ENCODE data around the gene TMEM151A. TPM values are rescaled to one million over a fixed set of nuclear protein-coding genes. Genes with fewer than 3 reads are reported as not detected.
A peak's percentile ranks its signal among the peaks of the same experiment; 100 is the strongest.

TMEM151A gene
- total RNA-seq, 1 experiment from 2014 or later, result not detected

DNA sequence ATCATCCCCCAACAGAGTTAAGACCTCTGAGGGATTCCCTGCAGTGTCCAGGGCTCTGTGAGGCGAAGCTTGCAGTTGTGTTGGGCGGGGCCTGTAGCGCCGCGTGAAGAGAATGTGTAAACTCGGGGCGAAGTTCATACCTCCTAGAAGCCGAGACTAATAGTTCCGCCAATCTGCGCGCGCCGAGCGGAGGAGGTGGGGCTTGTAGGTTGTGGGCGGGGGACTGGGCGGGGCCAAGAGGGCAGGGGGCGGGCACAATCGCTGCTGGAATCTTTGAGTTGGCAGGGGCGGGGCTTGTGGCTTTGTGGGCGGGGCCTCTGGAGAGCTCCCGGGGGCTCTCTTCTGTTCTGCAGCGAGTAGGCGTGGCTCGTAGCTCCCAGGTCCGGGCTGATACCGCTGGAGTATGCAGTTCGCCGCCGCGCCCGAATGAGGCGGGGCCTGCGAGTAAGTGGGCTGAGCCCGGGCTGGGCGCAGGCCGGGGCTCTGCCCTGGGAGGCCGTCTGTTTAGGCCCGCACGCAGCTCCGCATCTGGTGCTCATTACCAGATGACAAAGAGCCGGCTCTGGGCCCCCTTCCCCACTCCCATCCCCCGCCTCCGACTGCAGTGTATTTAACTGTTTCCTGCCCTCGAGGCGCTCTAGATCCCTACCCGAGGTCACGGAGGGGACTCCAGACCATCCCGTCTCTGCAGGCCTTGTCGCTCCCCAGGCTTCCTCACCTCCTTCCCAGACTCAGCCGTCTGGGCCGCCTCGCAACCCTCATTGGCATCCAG lies 21.0 kb downstream of the TMEM151A start:
- peak overlapping the region; percentile 87 for H3K4me2 ChIP-seq (ENCODE audit: low read length)
- no peaks in the 10 kb centered on the region for H3K79me2 ChIP-seq (ENCODE audit: low read length)
- ATAC-seq (peak; percentile 88), DNase-seq (peak; percentile 99)
- H3K36me3 ChIP-seq (ENCODE audit: low read depth, low read length), result no peaks in the 10 kb centered on the region
- POLR2A ChIA-PET (ENCODE audit: unreplicated experiment), result interaction anchor here (0.5 to 1.4 kb wide), 9 partner anchors 14 to 1302 kb away, joined by 4 to 24 read pairs (median 9); partner anchors contain the start of genes B4GAT1, RIN1 and YIF1A
- H3F3A ChIP-seq (ENCODE audit: low read length, unreplicated experiment), result no peaks in the 10 kb centered on the region
- H3K9me2 ChIP-seq (replicated peaks; ENCODE audit: low read length), result no peaks in the 10 kb centered on the region
- no peaks in the 10 kb centered on the region for H3K27me3 ChIP-seq (ENCODE audit: low read length)
- H4K20me1 ChIP-seq (ENCODE audit: low read length), result no peaks in the 10 kb centered on the region
- peak overlapping the region; percentile 36; the same call in 1 of the 2 replicates for H3K9ac ChIP-seq (ENCODE audit: low read length)
- BruUV-seq (replicated peaks), result TSS peak; percentile 50
- peak overlapping the region; percentile 30; the same call in 1 of the 2 replicates for H3K27ac ChIP-seq (ENCODE audit: low read length)
- intact Hi-C loops (cut with micrococcal nuclease), result loop anchor here (1.0 kb wide), 2 partner anchors 16 to 74 kb away; no protein-coding TSS in a partner anchor
- H2AFZ ChIP-seq (ENCODE audit: low read length), result peak overlapping the region; percentile 85
- peak overlapping the region; percentile 77 for H3K4me3 ChIP-seq (ENCODE audit: low read length)
- CTCF ChIA-PET, result interaction anchor here (0.5 to 2.3 kb wide), 13 partner anchors 9 to 453 kb away, joined by 3 to 22 read pairs (median 6); partner anchors contain the start of genes RIN1 and YIF1A
- H3K4me1 ChIP-seq (ENCODE audit: insufficient read depth, low read length), result peaks cover 5% of the 10 kb centered on the region
- TF ChIP-seq EZH2phosphoT487 (IDR thresholded peaks at IDR 0.05; ENCODE audit: borderline replicate concordance, low read length) (no peak), EZH2 (IDR thresholded peaks at IDR 0.05; ENCODE audit: low read length, unreplicated experiment) (no peak)
- TF ChIP-seq, protein P1, sequence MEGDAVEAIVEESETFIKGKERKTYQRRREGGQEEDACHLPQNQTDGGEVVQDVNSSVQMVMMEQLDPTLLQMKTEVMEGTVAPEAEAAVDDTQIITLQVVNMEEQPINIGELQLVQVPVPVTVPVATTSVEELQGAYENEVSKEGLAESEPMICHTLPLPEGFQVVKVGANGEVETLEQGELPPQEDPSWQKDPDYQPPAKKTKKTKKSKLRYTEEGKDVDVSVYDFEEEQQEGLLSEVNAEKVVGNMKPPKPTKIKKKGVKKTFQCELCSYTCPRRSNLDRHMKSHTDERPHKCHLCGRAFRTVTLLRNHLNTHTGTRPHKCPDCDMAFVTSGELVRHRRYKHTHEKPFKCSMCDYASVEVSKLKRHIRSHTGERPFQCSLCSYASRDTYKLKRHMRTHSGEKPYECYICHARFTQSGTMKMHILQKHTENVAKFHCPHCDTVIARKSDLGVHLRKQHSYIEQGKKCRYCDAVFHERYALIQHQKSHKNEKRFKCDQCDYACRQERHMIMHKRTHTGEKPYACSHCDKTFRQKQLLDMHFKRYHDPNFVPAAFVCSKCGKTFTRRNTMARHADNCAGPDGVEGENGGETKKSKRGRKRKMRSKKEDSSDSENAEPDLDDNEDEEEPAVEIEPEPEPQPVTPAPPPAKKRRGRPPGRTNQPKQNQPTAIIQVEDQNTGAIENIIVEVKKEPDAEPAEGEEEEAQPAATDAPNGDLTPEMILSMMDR (conservative IDR thresholded peaks at IDR 0.05; ENCODE audit: low read depth, low read length), result no peak
- no peaks in the 10 kb centered on the region for H3K9me3 ChIP-seq (ENCODE audit: low read length)

DNA sequence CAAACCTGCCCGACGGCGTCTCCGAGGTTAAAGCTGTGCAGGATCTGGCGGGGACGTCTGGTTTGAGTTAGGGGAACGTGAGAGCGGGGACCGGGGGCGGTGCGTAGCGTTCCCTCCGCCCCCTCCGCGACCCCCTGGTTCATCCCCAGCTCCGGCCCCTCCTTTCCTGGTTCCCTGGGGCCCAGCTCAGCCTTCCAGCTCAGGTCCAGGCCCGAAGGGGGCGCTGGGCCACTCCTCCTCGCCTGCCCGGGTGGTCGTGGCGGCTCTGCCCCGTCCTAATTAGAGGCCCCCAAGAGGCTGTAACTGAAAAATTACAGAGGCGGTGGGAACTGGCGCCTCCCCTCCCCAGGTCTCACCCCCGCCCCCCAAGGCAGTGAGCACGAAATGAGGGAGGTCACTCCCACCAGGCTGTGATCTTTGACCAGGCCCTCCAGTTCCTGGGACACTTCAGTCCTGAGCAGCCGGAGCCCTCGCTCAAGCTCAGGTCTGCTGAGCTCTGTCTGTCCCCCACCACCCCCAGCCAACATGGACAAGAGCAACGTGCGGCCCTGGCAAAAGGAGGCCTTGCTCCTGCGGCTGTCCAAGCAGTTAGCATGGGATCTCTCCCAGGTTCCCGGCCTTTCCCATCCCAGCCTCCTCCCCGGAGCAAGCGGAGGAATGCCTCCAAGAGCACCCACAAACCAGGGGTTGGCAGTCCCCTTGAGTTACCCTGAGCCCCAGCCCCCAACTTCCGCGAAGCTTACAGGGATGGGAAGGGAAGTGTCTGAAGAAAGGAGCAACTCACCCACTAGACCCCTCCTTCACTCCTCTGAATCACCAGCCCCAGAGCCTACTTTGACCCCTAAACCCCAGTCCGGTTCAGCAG lies 21.9 kb downstream of the TMEM151A start:
- intact Hi-C loops (cut with micrococcal nuclease), result no loop called here
- Histone ChIP-seq H3K9me2 (replicated peaks; ENCODE audit: low read length) (no peaks in the 10 kb centered on the region), H3K9ac (ENCODE audit: low read length) (peak overlapping the region; percentile 36; the same call in 1 of the 2 replicates), H3F3A (ENCODE audit: low read length, unreplicated experiment) (no peaks in the 10 kb centered on the region), H3K27me3 (ENCODE audit: low read length) (no peaks in the 10 kb centered on the region), H3K36me3 (ENCODE audit: low read depth, low read length) (no peaks in the 10 kb centered on the region), H2AFZ (ENCODE audit: low read length) (peak overlapping the region; percentile 84), H3K9me3 (ENCODE audit: low read length) (no peaks in the 10 kb centered on the region), H3K27ac (ENCODE audit: low read length) (no peak overlapping the region), H4K20me1 (ENCODE audit: low read length) (no peaks in the 10 kb centered on the region), H3K79me2 (ENCODE audit: low read length) (no peaks in the 10 kb centered on the region), H3K4me2 (ENCODE audit: low read length) (peak overlapping the region; percentile 87), H3K4me1 (ENCODE audit: insufficient read depth, low read length) (peaks cover 5% of the 10 kb centered on the region), H3K4me3 (ENCODE audit: low read length) (peak overlapping the region; percentile 59; the same call in 1 of the 2 replicates)
- DNase-seq (no peak), ATAC-seq (no peak)
- no TSS peak for BruUV-seq (replicated peaks)
- no peak for TF ChIP-seq EZH2 (IDR thresholded peaks at IDR 0.05; ENCODE audit: low read length, unreplicated experiment)
- no peak for TF ChIP-seq EZH2phosphoT487 (IDR thresholded peaks at IDR 0.05; ENCODE audit: borderline replicate concordance, low read length)
- TF ChIP-seq, protein P1 (conservative IDR thresholded peaks at IDR 0.05; ENCODE audit: low read depth, low read length), result no peak
- POLR2A ChIA-PET (ENCODE audit: unreplicated experiment), result interaction anchor here (0.5 to 1.4 kb wide), 5 partner anchors 13 to 1301 kb away, joined by 4 to 24 read pairs (median 9); partner anchors contain the start of genes RIN1 and YIF1A
- CTCF ChIA-PET, result interaction anchor here (0.5 to 2.3 kb wide), 11 partner anchors 8 to 454 kb away, joined by 3 to 22 read pairs (median 8); partner anchors contain the start of genes RIN1 and YIF1A

Measured in PC-3 (cell line).